GM23338 (cell line): ENCODE data around the gene GLI1. TPM values are rescaled to one million over a fixed set of nuclear protein-coding genes. Genes with fewer than 3 reads are reported as not detected.
A peak's percentile ranks its signal among the peaks of the same experiment; 100 is the strongest.

ENCODE experiments used
- ATAC-seq: fragments of 200-7000 bp; cut with Tn5 transposase; 3 replicates; pipeline ENCODE4 v1.9.1; 2020
- DNase-seq: peaks from one replicate; pipeline ENCODE4 v3.0.0-alpha.2; 2015; ENCODE audit warnings: low spot score
- H2AFZ ChIP-seq: fragments of 200-600 bp; sonication (generic); 2 replicates; pipeline ENCODE4 v1.8.0; 2016; ENCODE audit warnings: antibody characterized with exemption, mild to moderate bottlenecking, moderate library complexity
- H3F3A ChIP-seq: fragments of 200-600 bp; sonication (generic); replicated peaks from 2 replicates; pipeline ENCODE4 v1.8.0; 2017; ENCODE audit warnings: antibody characterized with exemption, mixed run types, low read depth
- H3K27ac ChIP-seq: fragments of 200-600 bp; sonication (generic); 2 replicates; pipeline ENCODE4 v1.6.1; 2016; ENCODE audit warnings: low read depth
- H3K27me3 ChIP-seq: fragments of 200-600 bp; sonication (generic); 2 replicates; pipeline ENCODE4 v1.8.0; 2016; ENCODE audit warnings: mild to moderate bottlenecking, mixed run types, moderate library complexity; ENCODE audit not compliant: insufficient read depth
- H3K36me3 ChIP-seq: fragments of 200-600 bp; sonication (generic); 2 replicates; pipeline ENCODE4 v1.8.0; 2016; ENCODE audit warnings: mild to moderate bottlenecking; ENCODE audit not compliant: insufficient read depth
- H3K4me1 ChIP-seq: fragments of 200-600 bp; sonication (generic); 2 replicates; pipeline ENCODE4 v1.8.0; 2016; ENCODE audit warnings: mild to moderate bottlenecking, moderate library complexity; ENCODE audit not compliant: insufficient read depth
- H3K4me2 ChIP-seq: fragments of 200-600 bp; sonication (generic); 2 replicates; pipeline ENCODE4 v1.7.1; 2017; ENCODE audit warnings: mixed run types
- H3K4me3 ChIP-seq: fragments of 200-600 bp; sonication (generic); 2 replicates; pipeline ENCODE4 v1.6.1; 2016; ENCODE audit warnings: mixed run types
- H3K79me2 ChIP-seq: fragments of 200-600 bp; sonication (generic); replicated peaks from 2 replicates; pipeline ENCODE4 v1.8.0; 2017; ENCODE audit warnings: mild to moderate bottlenecking; ENCODE audit not compliant: insufficient read depth
- H3K9me2 ChIP-seq: fragments of 200-600 bp; sonication (generic); 2 replicates; pipeline ENCODE4 v1.8.0; 2017; ENCODE audit not compliant: insufficient read depth
- H4K20me1 ChIP-seq: fragments of 200-600 bp; sonication (generic); replicated peaks from 2 replicates; pipeline ENCODE4 v1.8.0; 2017; ENCODE audit warnings: mild to moderate bottlenecking; ENCODE audit not compliant: insufficient read depth
- H3K27ac Mint-ChIP-seq: 2 replicates; pipeline ENCODE4 v1.8.0; 2020; ENCODE audit warnings: inconsistent platforms, mild to moderate bottlenecking, moderate library complexity, mixed read lengths
- H3K27me3 Mint-ChIP-seq: 3 replicates; pipeline ENCODE4 v1.8.0; 2022; ENCODE audit warnings: low read depth, mild to moderate bottlenecking, moderate library complexity, mixed read lengths, inconsistent platforms; ENCODE audit not compliant: insufficient read depth, poor library complexity
- H3K36me3 Mint-ChIP-seq: 3 replicates; pipeline ENCODE4 v1.8.0; 2021; ENCODE audit warnings: low read depth, mild to moderate bottlenecking, inconsistent platforms, moderate library complexity, mixed read lengths
- H3K4me1 Mint-ChIP-seq: 3 replicates; pipeline ENCODE4 v1.8.0; 2020; ENCODE audit warnings: mild to moderate bottlenecking, inconsistent platforms, mixed read lengths
- H3K4me3 Mint-ChIP-seq: 3 replicates; pipeline ENCODE4 v1.8.0; 2021; ENCODE audit warnings: moderate library complexity, mild to moderate bottlenecking, inconsistent platforms, mixed read lengths
- H3K9me3 Mint-ChIP-seq: 3 replicates; pipeline ENCODE4 v1.8.0; 2020; ENCODE audit warnings: moderate library complexity, mild to moderate bottlenecking, inconsistent platforms, mixed read lengths
- CREB1 ChIP-seq: fragments of 250-450 bp; sonication (Bioruptor Pico); IDR thresholded peaks from 2 replicates; pipeline ENCODE4 v1.5.0; 2020; ENCODE audit warnings: low read depth, mild to moderate bottlenecking, moderate library complexity
- CTCF ChIP-seq, 2 experiments: fragments of 200-600 bp in 1 of 2; sonication (generic) in 1 of 2; conservative IDR thresholded peaks; 2 replicates each; pipeline versions ENCODE4 v1.5.1 to v1.6.1; 2016 to 2017; ENCODE audit warnings: antibody characterized with exemption in 2 of 2, low read depth in 2 of 2, mild to moderate bottlenecking in 2 of 2, moderate library complexity in 1 of 2
- ETS1 ChIP-seq: IDR thresholded peaks from 2 replicates; pipeline ENCODE4 v1.6.1; 2016; ENCODE audit warnings: antibody characterized with exemption
- EZH2 ChIP-seq: fragments of 200-600 bp; sonication (generic); IDR thresholded peaks from one replicate; pipeline ENCODE4 v1.8.0; 2017; ENCODE audit warnings: antibody characterized with exemption, mild to moderate bottlenecking, low read depth; ENCODE audit not compliant: unreplicated experiment
- EZH2phosphoT487 ChIP-seq: fragments of 200-600 bp; sonication (generic); IDR thresholded peaks from one replicate; pipeline ENCODE4 v1.8.1; 2018; ENCODE audit warnings: antibody characterized with exemption; ENCODE audit not compliant: unreplicated experiment
- JUNB ChIP-seq: IDR thresholded peaks from one replicate; pipeline ENCODE4 v1.6.1; 2016; ENCODE audit warnings: antibody characterized with exemption; ENCODE audit not compliant: unreplicated experiment
- NANOG ChIP-seq: IDR thresholded peaks from 2 replicates; pipeline ENCODE4 v1.6.1; 2016; ENCODE audit warnings: antibody characterized with exemption, borderline replicate concordance
- POLR2AphosphoS5 ChIP-seq: IDR thresholded peaks from 2 replicates; pipeline ENCODE4 v1.6.1; 2016; ENCODE audit warnings: antibody characterized with exemption, low read depth
- REST ChIP-seq: IDR thresholded peaks from one replicate; pipeline ENCODE4 v1.6.1; 2018; ENCODE audit warnings: antibody characterized with exemption; ENCODE audit not compliant: unreplicated experiment
- STAT1 ChIP-seq: IDR thresholded peaks from one replicate; pipeline ENCODE4 v1.6.1; 2016; ENCODE audit warnings: antibody characterized with exemption; ENCODE audit not compliant: unreplicated experiment
- ZNF114 ChIP-seq: fragments of 250-450 bp; sonication (Bioruptor Pico); IDR thresholded peaks from 2 replicates; pipeline ENCODE4 v1.5.0; 2020; ENCODE audit warnings: mild to moderate bottlenecking, moderate library complexity
- ZNF331 ChIP-seq: fragments of 250-450 bp; sonication (Bioruptor Pico); IDR thresholded peaks from 2 replicates; pipeline ENCODE4 v1.5.0; 2020; ENCODE audit warnings: low read depth, mild to moderate bottlenecking, moderate library complexity
- ZNF462 ChIP-seq: fragments of 250-450 bp; sonication (Bioruptor Pico); IDR thresholded peaks from 2 replicates; pipeline ENCODE4 v1.5.0; 2020; ENCODE audit warnings: mild to moderate bottlenecking, moderate library complexity
- polyA plus RNA-seq: library from polyadenylated mRNA; unstranded; fragments of >200 nt; fragmentation: Nextera tagmentation; extraction: Ambion mirVana; gene quantifications from 2 replicates; pipeline ENCODE4 v1.2.1, GENCODE V29; 2016
- total RNA-seq: library from RNA; depleted of rRNA; stranded (reverse); fragments of >200 nt; shearing (Covaris generic); gene quantifications from 2 replicates; pipeline ENCODE4 v1.2.3, GENCODE V29; 2014

GLI1 gene
- total and polyA plus RNA-seq, 2 experiments from 2014 or later: 5.6 to 18.1 TPM

- Mint-ChIP-seq H3K4me1 (peaks cover 9% of the 10 kb centered on the region; the same call in 2 of the 3 replicates), H3K4me3 (no peak overlapping the region), H3K27me3 (no peaks in the 10 kb centered on the region), H3K9me3 (no peaks in the 10 kb centered on the region), H3K27ac (peak overlapping the region; percentile 91), H3K36me3 (no peaks in the 10 kb centered on the region)
- Histone ChIP-seq H3K79me2 (peaks cover 4% of the 10 kb centered on the region), H3K9me2 (no peaks in the 10 kb centered on the region), H2AFZ (no peak overlapping the region), H3K4me2 (no peak overlapping the region), H3K4me3 (no peak overlapping the region), H4K20me1 (peaks cover 7% of the 10 kb centered on the region; the same call in 1 of the 2 replicates), H3K27ac (peak overlapping the region; percentile 33; the same call in 1 of the 2 replicates), H3K27me3 (no peaks in the 10 kb centered on the region), H3K4me1 (peaks cover 8% of the 10 kb centered on the region; the same call in 1 of the 2 replicates), H3F3A (no peaks in the 10 kb centered on the region; the same call in 1 of the 2 replicates), H3K36me3 (no peaks in the 10 kb centered on the region)
- TF ChIP-seq ETS1 (no peak), CTCF (conservative IDR thresholded peaks at IDR 0.05; ENCODE audit: low read depth in 2 of 2) (no peak), STAT1 (no peak), POLR2AphosphoS5 (no peak), EZH2phosphoT487 (no peak), REST (no peak), JUNB (no peak), ZNF114 (no peak), EZH2 (no peak), CREB1 (CRISPR knock-in tag) (no peak), ZNF462 (no peak), NANOG (no peak), ZNF331 (CRISPR knock-in tag) (no peak)
- DNase-seq (no peak), ATAC-seq (no peak)
Measured at GRCh38 chr12:57410534-57410933, 49.1 kb upstream of the GLI1 start.
